VCaP (cell line): ENCODE results near the gene ZSCAN20.

Source experiments
- H3K27ac ChIP-seq: fragments of 450-650 bp; 2 replicates; pipeline ENCODE4 v1.5.1; 2017
- TF ChIP-seq, protein P1 (sequence below): fragments of 450-650 bp; conservative IDR thresholded peaks from 2 replicates; pipeline ENCODE4 v1.5.1; 2017; ENCODE audit warnings: mild to moderate bottlenecking, moderate library complexity

The ZSCAN20 gene

DNA sequence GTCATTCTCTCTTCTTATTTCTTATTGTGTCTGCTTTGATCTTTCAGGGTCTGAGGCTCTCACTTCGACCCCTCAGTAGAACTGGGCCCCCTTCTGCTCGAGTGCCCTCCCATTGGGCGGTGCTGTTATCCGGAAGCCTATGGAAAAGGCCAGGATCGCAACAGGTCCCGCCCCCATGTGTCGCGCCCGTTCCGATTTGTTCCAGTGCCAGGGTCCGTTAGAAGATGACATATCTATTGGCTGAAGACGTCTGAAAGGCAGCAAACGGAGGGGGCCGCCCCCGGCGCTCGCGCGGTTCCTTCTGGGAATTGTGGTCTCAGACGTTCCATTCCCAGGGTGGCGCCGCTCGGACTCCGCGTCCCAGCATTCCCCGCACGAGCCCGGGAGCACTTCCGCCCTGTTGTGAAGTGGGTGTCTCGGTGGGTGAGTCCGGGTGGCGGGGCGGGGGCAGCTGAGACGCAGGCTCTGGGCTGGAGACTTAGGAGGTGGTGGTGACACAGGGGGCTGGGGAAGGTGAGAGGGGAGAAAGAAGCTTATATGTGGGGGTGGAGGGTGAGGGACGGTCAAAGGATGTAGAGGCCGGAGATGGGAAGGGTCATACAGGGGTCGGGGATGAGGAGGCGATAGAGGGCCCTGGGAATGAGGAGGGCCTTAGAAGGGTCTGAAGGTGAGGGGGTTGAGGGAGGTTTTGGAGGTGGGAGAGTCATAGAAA, at the start of gene ZSCAN20:
Gene ZSCAN20 (plus strand): TSS at position 377 of the 712 bp plus-strand sequence. CDS start 6,644 bp downstream, outside the sequence.
- TF ChIP-seq, protein P1, sequence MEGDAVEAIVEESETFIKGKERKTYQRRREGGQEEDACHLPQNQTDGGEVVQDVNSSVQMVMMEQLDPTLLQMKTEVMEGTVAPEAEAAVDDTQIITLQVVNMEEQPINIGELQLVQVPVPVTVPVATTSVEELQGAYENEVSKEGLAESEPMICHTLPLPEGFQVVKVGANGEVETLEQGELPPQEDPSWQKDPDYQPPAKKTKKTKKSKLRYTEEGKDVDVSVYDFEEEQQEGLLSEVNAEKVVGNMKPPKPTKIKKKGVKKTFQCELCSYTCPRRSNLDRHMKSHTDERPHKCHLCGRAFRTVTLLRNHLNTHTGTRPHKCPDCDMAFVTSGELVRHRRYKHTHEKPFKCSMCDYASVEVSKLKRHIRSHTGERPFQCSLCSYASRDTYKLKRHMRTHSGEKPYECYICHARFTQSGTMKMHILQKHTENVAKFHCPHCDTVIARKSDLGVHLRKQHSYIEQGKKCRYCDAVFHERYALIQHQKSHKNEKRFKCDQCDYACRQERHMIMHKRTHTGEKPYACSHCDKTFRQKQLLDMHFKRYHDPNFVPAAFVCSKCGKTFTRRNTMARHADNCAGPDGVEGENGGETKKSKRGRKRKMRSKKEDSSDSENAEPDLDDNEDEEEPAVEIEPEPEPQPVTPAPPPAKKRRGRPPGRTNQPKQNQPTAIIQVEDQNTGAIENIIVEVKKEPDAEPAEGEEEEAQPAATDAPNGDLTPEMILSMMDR, result no peak
- peak within 1 kb of the TSS; percentile 60 for H3K27ac ChIP-seq

- H3K27ac ChIP-seq, result peak overlapping the region; percentile 91
- TF ChIP-seq, protein P1, result no peak
Measured at GRCh38 chr1:33424205-33424604, 48.2 kb upstream of the ZSCAN20 start.

DNA sequence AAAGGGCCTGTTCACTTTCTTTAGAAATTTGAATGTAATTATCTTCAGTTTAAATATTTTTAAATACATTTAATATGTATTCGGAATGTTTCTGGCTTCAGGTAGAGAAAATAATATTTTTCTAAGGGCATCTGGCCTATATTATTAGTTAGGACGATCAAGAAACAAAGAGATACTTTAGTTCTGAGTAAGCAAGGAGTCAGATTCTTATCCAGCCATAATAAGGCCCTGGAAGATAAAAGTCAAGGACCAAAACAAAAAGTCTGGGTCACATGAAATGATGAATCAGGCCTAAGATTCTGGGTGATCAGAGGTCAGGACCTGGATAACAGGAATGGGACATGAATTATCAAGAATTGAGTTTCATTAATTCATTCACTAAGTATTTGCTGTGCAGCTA, 47.8 kb upstream of the ZSCAN20 start:
- TF ChIP-seq, protein P1, result no peak
- H3K27ac ChIP-seq, result peak overlapping the region; percentile 91

DNA sequence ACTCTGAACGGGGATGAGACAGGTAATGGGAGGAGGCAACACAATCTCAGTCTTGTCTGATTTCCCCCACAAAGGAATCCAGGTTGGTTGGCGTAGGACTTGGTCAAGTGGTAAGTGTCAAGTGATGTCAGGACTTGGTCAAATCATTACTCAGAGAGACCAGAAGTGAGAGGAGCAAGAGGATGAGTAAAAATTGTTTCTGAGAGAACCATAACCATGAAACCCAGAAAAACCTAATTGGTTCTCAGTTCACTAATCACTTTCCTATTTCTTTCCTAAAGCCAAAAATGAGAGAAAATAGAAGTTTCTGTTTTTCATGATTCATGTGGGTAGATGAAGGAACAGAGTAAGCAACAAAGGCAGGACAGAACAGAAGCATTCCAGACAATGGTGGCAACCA, 46.5 kb upstream of the ZSCAN20 start:
- TF ChIP-seq, protein P1, result no peak
- peak overlapping the region; percentile 91; the same call in 1 of the 2 replicates for H3K27ac ChIP-seq

DNA sequence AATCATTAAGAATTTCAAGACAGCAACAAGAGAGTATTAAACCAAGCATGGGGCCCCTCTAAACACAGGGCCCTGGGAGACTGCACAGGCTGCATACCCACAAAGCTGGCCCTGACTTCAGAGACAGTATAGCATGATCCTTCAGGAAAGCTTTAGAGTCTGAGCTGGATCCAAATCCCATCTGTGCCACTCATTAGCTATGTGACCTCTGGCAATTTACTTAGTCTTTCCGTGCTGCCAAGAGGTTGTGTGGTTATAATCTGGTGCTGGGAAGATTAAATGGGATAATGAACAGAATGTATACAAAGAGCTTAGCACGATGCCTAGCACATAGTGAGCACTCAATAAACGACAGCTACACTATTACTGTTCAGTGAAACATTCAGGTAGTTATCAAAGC, 45.5 kb upstream of the ZSCAN20 start:
- peak overlapping the region; percentile 91; the same call in 1 of the 2 replicates for H3K27ac ChIP-seq
- TF ChIP-seq, protein P1, result no peak

DNA sequence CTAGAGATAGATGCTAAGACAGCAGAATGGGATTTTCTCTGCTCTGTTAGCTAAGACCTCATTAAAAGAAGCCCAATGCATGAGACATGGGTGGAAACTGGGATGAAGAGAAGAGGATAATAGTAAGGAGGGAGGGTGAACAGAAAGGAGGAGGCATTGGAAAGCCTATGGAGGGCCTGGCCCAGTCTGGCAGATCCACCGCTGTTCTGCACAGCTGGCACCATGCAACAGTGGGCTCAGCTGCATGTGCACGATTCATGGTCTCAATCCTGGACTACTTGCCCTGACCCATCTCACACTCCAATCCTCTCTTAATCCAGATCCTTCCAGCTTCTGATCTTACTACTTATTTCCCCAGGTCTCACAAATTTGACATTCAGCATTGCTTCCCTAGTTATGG, 43.8 kb upstream of the ZSCAN20 start:
- TF ChIP-seq, protein P1, result no peak
- H3K27ac ChIP-seq, result peak overlapping the region; percentile 86

GRCh38 chr1:33429332-33429731, 43.1 kb upstream of the ZSCAN20 start:
- peak overlapping the region; percentile 86 for H3K27ac ChIP-seq
- TF ChIP-seq, protein P1, result no peak
